Endothelial cell of hepatic sinusoid (primary cell): ENCODE measurements around the gene PIK3R1.

Source experiments
- in situ Hi-C: cut with HindIII; loops from 2 replicates; pipeline ENCODE4 v1.10.0; 2017; ENCODE audit warnings: low sequenced_read_pairs

The PIK3R1 gene

DNA sequence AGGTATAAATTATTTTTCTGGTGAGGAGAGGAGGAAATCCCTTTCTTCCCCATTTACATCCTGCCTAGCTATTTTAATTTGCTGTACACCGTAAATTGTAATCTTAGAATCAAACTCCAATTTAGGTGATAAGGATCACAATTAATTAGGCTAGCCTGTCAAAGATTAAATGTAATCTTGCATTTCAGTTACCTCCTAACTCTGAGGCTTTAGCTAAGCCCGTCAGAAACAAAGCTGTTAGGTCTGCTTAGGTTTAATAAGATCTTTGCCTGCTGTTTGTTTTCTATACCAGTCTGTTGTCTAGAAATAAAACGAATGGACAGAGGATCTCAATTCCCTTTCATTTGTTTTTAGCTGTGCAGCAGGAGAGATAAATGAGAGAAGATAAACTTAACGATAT is 51.5 kb downstream of the PIK3R1 start:
- in situ Hi-C loops: no loop called here

DNA sequence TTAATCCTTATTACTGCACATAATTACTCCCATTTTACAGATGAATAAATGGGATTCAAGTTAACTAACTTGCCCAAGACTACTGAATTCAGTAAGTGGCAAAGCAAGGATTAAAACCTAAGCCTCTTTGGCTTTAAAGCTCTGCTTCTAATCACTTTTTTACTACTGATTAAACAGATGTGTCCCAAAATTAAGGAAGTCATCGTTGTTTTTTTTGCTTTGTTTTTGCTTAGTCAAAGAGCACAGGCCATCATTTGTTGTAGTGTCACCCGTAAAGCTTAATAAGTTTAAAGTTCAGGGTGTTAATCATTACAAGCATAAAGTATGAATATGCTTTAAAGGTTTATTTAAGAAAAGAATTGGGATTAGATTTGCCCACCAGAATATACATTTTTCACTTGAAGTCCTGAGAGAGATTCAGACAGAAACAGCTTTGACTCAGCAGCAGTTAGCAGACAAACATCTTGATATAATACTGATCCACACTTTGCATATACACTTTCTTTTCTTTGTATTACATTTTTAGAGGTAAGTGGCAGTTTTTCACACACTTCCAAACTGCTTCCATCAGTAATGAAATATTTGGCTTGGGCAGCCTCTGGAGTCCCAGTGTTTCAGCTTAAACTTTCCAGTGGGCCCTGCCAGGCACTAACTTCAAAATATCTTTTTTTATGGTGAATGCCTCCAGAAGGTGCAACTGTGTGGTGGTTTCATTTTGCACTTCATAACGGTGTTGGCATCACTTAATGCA is 52.7 kb downstream of the PIK3R1 start:
- in situ Hi-C loops: no loop called here

DNA sequence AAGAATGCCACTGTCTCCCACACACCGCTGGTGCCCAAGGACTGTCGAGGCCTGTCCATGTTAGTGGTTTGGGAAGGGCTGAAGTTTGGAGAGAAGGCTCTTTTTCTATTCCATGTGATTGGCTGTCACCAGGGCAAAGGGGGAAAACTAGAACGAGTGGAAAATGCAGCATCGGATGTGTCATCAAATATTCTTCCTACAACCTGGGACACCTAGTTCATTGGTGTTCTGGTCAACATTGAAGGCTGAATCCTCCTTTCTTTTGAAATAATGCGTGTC is 53.2 kb downstream of the PIK3R1 start:
- in situ Hi-C loops: no loop called here

DNA sequence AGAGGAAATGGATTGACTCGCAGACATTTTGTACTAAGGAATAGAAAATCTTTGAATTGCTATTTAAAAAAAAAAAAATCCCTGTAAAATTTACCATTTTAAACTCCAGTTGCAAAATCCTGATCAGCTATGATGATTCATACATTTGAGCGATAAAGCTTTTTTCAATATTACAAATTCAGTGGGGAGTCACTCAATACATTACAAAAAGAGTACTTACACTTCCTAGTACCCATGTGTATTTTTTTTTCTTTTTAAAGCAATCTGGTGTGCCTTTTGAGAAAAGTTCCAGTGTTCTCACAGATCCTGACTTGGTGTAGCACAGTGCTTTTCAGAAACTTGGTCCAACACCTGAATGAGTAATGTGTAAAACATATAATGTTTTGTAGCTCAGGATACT is 54.3 kb downstream of the PIK3R1 start:
- in situ Hi-C loops: no loop called here

DNA sequence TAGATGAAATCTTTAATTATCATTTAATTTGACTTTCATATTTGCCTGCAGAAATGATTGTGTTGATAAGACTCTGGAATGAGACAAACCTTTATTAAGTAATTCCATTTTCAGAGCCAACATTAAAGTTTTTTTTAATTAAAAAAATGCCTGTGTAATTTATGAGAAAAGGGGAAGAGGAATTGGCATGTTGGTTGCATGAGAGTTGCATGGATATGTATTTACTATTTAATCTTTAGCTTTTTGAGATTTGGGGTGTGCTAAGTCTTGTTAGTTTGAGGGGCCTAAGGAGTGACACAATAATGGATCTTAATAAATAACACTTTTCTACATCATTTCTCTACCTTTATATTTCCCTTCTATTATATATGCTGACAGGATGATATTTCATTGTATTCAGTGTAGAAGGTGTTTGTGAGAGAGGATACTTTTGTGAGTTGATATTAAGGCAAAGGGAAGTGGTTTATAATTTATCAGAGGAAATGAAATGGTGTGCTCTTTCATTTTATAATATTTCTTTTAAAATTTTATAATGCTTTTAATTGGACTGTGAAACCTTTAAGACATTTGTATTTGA is 54.9 kb downstream of the PIK3R1 start:
- in situ Hi-C loops: no loop called here

DNA sequence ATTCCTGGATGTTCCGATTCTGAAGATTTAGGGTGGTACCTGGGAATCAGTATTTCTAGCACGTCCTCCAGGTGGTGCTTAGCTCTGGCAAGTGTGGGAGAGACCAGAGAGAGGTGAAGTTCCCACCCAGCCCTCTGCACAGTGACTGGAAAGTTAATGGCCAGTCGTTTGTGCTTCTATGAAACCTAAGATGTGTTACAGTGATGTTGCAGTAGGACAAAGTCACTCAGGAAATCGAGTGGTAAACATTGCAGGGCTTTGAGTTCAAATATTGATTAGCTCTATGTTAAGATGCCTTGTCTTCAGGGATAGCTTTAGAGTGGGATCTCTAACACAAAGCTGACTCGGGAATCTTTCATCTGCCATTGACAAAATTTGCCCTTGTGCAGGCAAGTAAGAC is 55.6 kb downstream of the PIK3R1 start:
- in situ Hi-C loops: no loop called here

DNA sequence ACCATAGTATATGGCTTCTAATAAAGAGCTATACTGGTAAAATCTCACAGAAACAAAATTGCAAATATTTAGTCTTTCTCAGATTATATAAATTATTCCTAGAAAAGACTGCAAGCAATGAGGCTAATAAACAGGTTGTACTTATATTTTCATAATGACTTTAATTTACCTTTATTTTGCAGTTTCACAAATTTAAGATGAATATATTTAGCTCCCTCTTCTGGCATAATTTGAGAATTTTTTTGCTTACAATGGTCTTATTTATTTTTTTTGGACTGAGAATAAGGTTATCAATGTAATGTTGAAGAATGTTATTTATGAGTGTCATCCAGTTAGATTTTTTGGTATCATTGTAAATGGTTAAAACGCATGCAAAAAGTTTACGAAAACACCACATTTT is 56.7 kb downstream of the PIK3R1 start:
- in situ Hi-C loops: no loop called here

DNA sequence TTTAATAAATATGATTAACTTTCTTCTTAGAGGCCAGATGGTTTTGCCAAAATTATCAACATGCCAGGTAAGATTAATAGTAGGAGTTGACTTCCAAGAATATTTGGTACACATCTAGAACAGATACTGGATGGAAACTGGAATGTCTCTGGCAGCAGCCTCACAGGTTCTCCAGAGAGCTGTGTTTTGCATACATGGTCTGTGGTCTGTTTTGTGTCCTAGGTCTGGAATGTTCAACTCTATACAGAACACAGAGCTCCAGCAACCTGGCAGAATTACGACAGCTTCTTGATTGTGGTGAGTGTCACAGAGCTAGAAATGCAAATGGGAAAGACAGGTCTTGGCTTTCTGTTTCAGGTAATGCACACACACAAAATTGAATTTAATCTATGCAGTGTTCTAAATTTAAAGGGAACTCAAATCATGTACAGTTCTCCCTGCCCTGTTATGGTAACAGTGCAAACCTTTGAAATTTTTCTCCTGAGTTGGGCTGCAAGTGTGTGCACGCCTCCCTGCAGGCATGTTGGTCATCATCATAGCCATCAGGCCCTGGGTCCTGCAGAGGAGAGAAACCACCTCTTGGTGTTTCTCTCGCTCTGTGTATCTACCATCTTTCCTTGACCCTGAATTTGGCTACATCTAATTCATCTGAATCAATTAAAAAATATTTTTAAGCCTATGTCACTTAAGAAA is 58.3 kb downstream of the PIK3R1 start:
- in situ Hi-C loops: no loop called here

DNA sequence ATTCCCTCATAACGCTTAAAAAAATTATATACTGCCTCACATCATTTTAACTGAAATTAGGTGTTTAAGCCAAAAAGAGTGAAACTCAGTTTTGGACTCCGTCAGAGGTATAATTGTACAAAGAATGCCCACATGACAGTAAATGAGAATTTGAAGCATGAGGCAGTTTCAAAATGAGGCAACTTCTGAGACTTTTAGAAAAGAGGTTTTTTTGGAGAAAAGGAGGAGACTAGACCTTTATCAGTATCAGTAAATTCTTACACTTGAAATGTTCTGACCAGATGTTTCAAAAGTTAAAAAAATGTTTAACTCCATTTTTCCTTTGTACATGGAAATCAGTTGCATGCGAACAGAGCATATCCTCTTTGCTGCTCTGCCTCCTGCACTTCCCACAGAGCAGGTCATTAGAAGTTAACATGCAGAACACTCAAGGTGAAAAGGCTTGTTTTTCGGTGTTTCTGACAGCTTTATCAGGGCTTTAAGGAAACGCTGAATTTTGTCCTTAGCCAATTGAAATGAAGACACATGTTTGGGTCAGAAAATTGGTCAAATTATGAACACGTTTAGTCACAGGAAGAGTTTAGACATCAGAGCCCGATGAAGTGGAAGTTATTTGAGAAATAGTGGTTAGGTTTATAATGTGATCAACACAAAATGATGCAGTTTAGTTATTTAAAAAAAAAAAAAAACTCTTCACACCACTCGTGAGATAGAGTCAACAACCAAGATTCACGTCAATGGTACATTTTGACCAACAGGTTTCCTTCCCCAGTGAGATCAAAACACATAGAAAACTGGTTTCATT is 59.5 kb downstream of the PIK3R1 start:
- in situ Hi-C loops: loop anchor here (25.0 kb wide), 2 partner anchors 187 to 662 kb away; no protein-coding TSS in a partner anchor

DNA sequence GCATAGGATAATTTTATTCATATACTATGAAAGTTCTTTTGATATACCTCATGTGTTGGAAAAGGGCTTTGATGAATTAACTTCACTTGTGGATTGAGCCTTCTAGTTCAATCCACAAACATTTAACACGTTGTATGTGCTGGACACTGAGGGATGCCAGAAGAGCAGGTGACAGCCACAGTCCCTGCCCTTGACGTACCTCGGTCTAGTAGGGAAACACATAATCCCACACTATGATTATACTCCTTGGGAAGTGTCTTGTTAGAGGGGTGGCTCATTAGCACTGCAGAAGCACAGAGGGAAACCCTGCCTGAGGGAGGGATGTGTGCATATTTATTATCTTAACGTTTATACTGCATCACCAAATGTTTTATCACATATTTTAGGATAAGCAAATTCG is 61.2 kb downstream of the PIK3R1 start:
- in situ Hi-C loops: loop anchor here (25.0 kb wide), 2 partner anchors 186 to 661 kb away; no protein-coding TSS in a partner anchor

DNA sequence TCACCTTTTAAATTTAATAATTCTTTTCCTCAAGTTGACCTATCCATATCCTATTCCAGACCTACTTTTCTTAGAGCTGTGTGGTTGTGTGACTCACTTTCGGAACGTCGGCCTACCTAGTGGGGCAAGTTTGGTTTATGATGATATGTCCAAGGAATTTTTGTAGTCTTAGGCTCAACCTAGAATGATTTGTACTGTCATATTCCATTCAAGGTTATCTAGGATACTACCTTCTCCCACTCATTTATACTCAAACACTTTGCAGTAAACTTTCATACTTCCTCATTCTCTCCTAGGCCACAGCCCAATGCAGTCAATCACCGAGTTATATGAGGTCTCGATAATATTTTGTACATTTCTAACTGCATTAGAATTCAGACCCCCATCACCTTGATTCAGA is 61.9 kb downstream of the PIK3R1 start:
- in situ Hi-C loops: loop anchor here (25.0 kb wide), 2 partner anchors 185 to 660 kb away; no protein-coding TSS in a partner anchor

DNA sequence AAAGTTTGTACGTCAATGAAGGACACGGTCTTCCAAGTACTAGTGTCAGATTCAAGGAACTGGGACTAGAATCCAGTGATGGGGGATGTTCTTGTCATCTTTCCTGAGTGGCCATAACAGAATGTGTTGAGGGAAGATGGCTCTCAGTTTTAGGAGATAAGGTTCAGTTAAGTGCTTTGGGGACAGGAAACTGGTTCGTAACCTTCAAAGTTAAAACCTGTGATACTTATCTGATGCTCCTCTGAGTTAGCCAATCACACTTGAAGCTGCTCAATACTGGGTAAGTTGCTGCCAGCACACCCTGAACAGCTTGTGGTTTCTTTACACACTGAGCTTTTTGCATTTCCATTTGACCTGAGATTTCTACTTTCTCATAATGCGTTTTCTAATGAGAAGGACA is 64.4 kb downstream of the PIK3R1 start:
- in situ Hi-C loops: loop anchor here (25.0 kb wide), 2 partner anchors 182 to 657 kb away; no protein-coding TSS in a partner anchor

DNA sequence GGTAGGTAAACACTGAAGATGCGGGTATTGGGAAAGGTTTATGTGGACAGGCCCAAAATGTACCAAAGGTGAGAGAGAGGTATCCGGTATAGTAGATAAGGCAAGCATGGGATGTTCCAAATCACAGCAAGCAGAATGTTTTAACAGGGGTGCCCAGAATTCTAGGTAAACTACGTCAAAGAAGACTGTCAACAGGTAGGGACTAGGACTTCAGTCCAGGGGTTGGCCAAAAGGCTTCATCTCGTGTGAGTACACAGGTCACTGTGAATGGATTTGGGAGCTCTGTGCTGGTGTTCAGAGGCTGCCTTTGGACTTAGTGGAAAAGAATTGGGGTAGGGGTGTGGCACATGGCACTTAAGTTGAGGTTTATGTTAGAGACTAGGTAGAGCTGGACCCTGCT is 66.4 kb downstream of the PIK3R1 start:
- in situ Hi-C loops: loop anchor here (25.0 kb wide), 2 partner anchors 180 to 655 kb away; no protein-coding TSS in a partner anchor

DNA sequence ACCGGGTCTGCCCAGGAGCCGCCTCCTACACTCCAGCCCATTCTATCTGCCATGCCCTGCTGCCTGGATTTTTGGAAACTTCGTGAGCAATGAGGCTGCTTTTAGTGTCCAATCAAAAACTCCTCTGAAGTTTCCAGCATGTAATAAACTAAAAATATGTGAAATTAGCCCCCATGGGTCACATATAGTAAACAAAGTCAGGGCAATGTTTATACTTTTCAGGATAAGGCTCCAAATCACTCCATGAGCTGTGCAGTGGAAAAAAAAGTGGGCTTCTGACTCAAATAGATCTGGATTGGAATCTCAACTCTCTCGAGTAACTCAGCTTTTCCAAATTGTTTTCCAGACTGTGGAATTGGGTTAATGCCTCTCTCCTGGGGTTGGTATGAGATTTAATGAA is 68.2 kb downstream of the PIK3R1 start:
- in situ Hi-C loops: loop anchor here (25.0 kb wide), 2 partner anchors 179 to 654 kb away; no protein-coding TSS in a partner anchor

DNA sequence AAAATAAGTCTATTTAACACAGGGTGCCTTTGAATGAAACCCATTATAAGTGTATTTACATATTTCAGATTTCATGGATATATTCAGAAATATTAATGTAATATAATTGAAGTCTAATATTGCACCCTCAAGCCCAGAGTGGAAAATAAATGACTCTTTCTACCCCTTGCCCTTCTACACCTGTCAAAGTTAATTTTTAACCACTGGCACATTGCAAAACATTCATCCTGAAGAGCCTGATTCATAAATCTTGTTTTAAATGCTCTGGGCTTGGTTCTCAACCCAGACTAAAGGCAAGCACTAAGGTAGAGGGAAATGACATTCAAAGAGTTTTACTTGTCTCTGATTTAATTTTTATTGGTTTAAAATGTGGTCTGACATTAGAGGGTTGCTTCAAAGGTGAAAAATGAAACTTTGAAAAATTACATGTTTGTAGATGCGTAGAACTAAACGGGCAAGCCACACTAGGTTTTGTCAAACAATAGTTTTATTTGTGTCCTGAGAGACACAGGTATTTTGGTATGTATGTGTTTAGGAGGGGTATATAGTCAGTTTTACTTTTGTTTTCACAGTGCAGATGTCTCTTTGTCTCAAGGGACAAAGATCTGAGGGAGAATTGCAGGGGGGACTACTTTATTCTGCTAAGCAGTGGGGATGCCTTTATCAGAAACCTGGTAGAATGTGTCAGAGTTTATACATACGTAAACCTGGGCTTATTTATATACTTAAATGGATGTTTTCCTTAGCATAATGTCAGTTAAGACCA is 69.7 kb downstream of the PIK3R1 start:
- in situ Hi-C loops: loop anchor here (25.0 kb wide), 2 partner anchors 177 to 652 kb away; no protein-coding TSS in a partner anchor

DNA sequence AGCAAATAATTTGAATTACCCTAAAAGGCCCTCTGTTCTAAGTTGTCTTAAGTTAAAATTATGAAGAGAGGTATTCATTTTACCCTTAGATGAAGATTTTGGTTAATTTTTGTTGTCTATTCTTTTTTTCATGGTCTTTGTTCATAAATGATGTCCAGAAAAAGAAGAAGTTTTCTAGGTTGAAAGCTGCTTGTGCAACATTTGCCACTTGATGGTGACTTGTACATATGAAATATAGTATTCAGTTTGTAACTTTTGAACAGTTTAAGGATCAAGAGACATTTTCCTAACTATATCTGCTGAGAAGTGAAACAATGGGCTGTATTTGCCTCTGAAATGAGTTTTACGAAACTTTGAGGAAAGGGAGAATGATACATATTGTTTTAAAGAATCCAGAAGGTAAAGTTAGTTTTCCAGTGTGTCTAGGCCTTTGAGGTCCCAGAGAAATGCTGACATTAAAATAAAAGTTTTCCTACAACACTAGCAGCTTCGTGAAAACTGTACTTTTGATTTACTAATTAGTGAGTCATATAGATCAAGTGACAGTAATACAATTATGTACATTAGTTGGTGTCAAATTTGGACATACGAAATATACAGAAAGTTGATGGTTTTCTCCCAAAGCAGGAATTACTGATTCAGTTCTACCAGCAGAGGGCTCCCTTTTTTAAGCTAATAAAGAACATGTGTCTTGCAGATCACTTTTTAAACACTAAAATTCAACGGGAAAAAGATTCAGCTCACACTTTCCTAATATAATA is 70.5 kb downstream of the PIK3R1 start:
- in situ Hi-C loops: loop anchor here (25.0 kb wide), 2 partner anchors 176 to 651 kb away; no protein-coding TSS in a partner anchor

DNA sequence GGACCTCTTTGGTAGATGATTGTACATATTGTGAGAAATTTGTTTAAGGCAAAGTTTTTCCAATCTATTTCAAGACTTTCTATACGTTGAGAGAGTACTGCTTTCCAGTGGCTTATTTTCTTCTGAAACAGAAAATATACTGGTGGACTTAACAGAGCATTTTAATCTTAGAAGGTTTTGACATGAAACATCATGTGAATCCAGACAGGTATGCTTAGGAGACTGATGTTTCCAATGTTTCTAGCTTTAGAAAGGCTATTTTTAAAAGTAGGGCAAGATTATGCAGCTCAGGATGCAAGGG is 71.0 kb downstream of the PIK3R1 start:
- in situ Hi-C loops: loop anchor here (25.0 kb wide), 2 partner anchors 176 to 651 kb away; no protein-coding TSS in a partner anchor

DNA sequence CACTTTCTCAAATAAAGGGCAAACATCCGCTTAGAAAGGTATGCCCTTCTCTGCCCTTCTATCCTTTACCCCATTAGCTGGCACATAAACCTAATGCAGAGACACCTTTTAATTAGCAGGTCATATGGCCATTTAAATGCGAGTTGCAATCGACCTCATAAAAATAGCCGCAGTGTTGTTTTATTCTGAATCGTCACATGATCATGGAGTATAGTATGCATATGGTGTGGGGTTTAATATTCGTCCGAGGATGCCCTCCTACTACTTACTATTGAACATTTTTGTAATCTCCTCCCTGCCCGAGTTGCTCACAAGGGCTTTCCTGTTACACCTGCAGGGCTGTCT is 72.0 kb downstream of the PIK3R1 start:
- in situ Hi-C loops: loop anchor here (25.0 kb wide), 2 partner anchors 175 to 650 kb away; no protein-coding TSS in a partner anchor

DNA sequence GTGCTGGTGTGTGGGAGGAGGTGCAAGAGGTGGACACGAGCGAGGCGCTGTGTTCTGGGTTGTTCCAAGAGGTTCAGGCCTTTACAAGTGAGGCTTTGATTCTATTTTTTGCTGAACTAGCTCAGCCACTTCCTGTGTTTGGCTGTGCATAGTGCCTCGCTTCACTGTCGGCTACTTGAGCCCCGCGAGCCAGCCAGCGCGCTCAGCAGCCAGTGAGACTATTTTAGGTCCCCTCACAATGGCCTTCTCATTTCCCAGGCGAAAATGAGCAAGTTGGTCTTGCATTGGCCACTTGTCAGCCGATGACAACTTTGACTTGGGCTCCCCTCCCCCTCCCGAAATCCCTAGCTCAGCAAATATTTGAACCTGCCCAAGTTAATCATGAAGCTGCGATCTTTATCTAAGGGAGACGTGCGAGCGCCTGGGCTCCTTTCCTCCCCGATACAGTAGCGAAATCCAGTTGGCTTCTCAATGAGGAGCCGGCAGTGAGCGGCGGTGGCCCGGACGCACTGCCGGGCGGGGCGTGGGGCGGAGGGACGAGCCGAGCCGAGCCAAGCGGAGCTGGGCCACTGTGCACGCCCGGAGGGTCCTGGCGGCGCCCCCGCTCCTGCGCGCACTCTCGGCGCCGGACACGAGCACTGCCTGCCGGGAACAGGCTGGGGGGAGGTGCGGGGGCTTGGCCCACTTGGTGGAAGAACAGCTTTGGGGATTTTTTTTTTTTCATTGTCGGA is 72.6 kb downstream of the PIK3R1 start:
- in situ Hi-C loops: loop anchor here (25.0 kb wide), 2 partner anchors 174 to 649 kb away; no protein-coding TSS in a partner anchor
